A549 (cell line): Measurements from ENCODE around the gene CPA4. TPM values are rescaled to one million over a fixed set of nuclear protein-coding genes. Genes with fewer than 3 reads are reported as not detected.

Experiments
- ATAC-seq, 2 experiments: fragments of 200-7000 bp in 1 of 2; fragments of >200 bp in 1 of 2; cut with Nextera tagmentation in 1 of 2; cut with Tn5 transposase in 1 of 2; 3 replicates each; pipeline versions ENCODE4 v1.8.0 to v1.9.1; 2018 to 2020; ENCODE audit warnings: mild to moderate bottlenecking in 1 of 2, moderate library complexity in 1 of 2
- CTCF ChIA-PET: fragments of 300-600 bp; sonication (Branson Sonifier 250); formaldehyde crosslinking; extraction: SDS; loops from one replicate; lab custom pipeline; 2021; ENCODE audit warnings: antibody characterized with exemption, inconsistent platforms; lab: Yijun Ruan, JAX
- POLR2A ChIA-PET: fragments of 350-600 bp; formaldehyde crosslinking; extraction: SDS; loops from one replicate; lab custom pipeline; 2021; ENCODE audit warnings: antibody characterized with exemption, inconsistent platforms; lab: Yijun Ruan, JAX
- DNase-seq, 2 experiments: peaks; one replicate each; pipeline versions ENCODE4 v3.0.0 to v3.0.0-alpha.2; 2011 to 2016; ENCODE audit warnings: low read depth in 1 of 2, low spot score in 1 of 2
- FAIRE-seq: peaks from 2 replicates; lab custom pipeline; 2011; peaks lifted over from hg19 to GRCh38; lab: Jason Lieb, UNC
- H3K27ac ChIP-seq, 2 experiments: fragments of >200 bp; sonication (Bioruptor Twin); formaldehyde crosslinking; 3 replicates each; pipeline ENCODE4 v1.5.1; 2016 to 2017
- H3K4me1 ChIP-seq: fragments of >200 bp; sonication (Bioruptor Twin); formaldehyde crosslinking; 3 replicates; pipeline ENCODE4 v1.6.1; 2016
- H3K4me2 ChIP-seq: fragments of >200 bp; sonication (Bioruptor Twin); formaldehyde crosslinking; 3 replicates; pipeline ENCODE4 v1.6.1; 2016
- H3K4me3 ChIP-seq: fragments of >200 bp; sonication (Bioruptor Twin); formaldehyde crosslinking; 3 replicates; pipeline ENCODE4 v1.5.1; 2016
- H3K9me3 ChIP-seq: fragments of >200 bp; sonication (Bioruptor Twin); formaldehyde crosslinking; 3 replicates; pipeline ENCODE4 v1.6.1; 2016
- BCL3 ChIP-seq: fragments of >200 bp; sonication (Bioruptor Twin); formaldehyde crosslinking; IDR thresholded peaks from 3 replicates; pipeline ENCODE4 v1.6.1; 2016
- BHLHE40 ChIP-seq: IDR thresholded peaks from 2 replicates; pipeline ENCODE4 v1.6.1; 2012; ENCODE audit warnings: low read depth, low read length, inconsistent platforms
- CBX8 ChIP-seq: fragments of 200-600 bp; sonication (generic); IDR thresholded peaks from 2 replicates; pipeline ENCODE4 v1.6.1; 2016
- CEBPB ChIP-seq, 2 experiments: fragments of >200 bp in 1 of 2; sonication (Bioruptor Twin) in 1 of 2; formaldehyde crosslinking in 1 of 2; IDR thresholded peaks; 2 replicates each; pipeline ENCODE4 v1.6.1; 2012 to 2016
- CHD2 ChIP-seq: fragments of 150-350 bp; IDR thresholded peaks from 2 replicates; pipeline ENCODE4 v1.6.1; 2014; ENCODE audit warnings: low read length; ENCODE audit not compliant: partially characterized antibody
- CHD4 ChIP-seq: fragments of 200-600 bp; sonication (generic); IDR thresholded peaks from 2 replicates; pipeline ENCODE4 v1.6.1; 2016; ENCODE audit warnings: antibody characterized with exemption, mild to moderate bottlenecking, borderline replicate concordance
- CTCF ChIP-seq: fragments of >200 bp; sonication (Bioruptor Twin); formaldehyde crosslinking; IDR thresholded peaks from 3 replicates; pipeline ENCODE4 v1.5.1; 2016
- EHF ChIP-seq: fragments of 250-450 bp; sonication (Bioruptor Pico); IDR thresholded peaks from 2 replicates; pipeline ENCODE4 v1.5.0; 2020; ENCODE audit warnings: mild to moderate bottlenecking
- EP300 ChIP-seq, 2 experiments: fragments of >200 bp; sonication (Bioruptor Twin); formaldehyde crosslinking; IDR thresholded peaks; 2 replicates in 1 of 2; 3 replicates in 1 of 2; pipeline ENCODE4 v1.6.1; 2016 to 2017
- ESRRA ChIP-seq: fragments of 150-350 bp; IDR thresholded peaks from 2 replicates; pipeline ENCODE4 v1.6.1; 2014; ENCODE audit warnings: mild to moderate bottlenecking, low read length, borderline replicate concordance
- FOSL2 ChIP-seq, 2 experiments: fragments of 450-650 bp in 1 of 2; fragments of >200 bp in 1 of 2; sonication (Bioruptor Twin) in 1 of 2; formaldehyde crosslinking; IDR thresholded peaks; 2 replicates each; pipeline versions ENCODE4 v1.5.0 to v1.6.1; 2016 to 2020; ENCODE audit warnings: mild to moderate bottlenecking in 1 of 2, moderate library complexity in 1 of 2
- GATA3 ChIP-seq: IDR thresholded peaks from 2 replicates; pipeline ENCODE4 v1.6.1; 2012; ENCODE audit warnings: borderline replicate concordance
- HOXB13 ChIP-seq: fragments of 250-450 bp; sonication (Bioruptor Pico); IDR thresholded peaks from 2 replicates; pipeline ENCODE4 v1.5.0; 2020; ENCODE audit warnings: low read depth, mild to moderate bottlenecking, moderate library complexity
- HOXB5 ChIP-seq: fragments of 250-450 bp; sonication (Bioruptor Pico); IDR thresholded peaks from 2 replicates; pipeline ENCODE4 v1.5.0; 2020; ENCODE audit warnings: mild to moderate bottlenecking, moderate library complexity
- JUN ChIP-seq, 2 experiments: fragments of >200 bp; sonication (Bioruptor Twin); formaldehyde crosslinking; IDR thresholded peaks; 2 replicates in 1 of 2; 3 replicates in 1 of 2; pipeline ENCODE4 v1.6.1; 2016 to 2017
- JUNB ChIP-seq: fragments of >200 bp; sonication (Bioruptor Twin); formaldehyde crosslinking; IDR thresholded peaks from 2 replicates; pipeline ENCODE4 v1.6.1; 2016
- MAX ChIP-seq: IDR thresholded peaks from 2 replicates; pipeline ENCODE4 v1.6.1; 2012
- MAZ ChIP-seq: fragments of 150-350 bp; IDR thresholded peaks from 2 replicates; pipeline ENCODE4 v1.6.1; 2014; ENCODE audit warnings: antibody characterized with exemption, low read depth, low read length, borderline replicate concordance
- MYC ChIP-seq: IDR thresholded peaks from 2 replicates; pipeline ENCODE4 v1.6.1; 2012; ENCODE audit warnings: mild to moderate bottlenecking, inconsistent platforms, low read length, improper control_type of control experiment, borderline replicate concordance
- NFE2L2 ChIP-seq: fragments of 150-350 bp; conservative IDR thresholded peaks from 2 replicates; pipeline ENCODE4 v1.6.1; 2014; ENCODE audit warnings: low read length
- NPAS2 ChIP-seq: fragments of 250-450 bp; sonication (Bioruptor Pico); IDR thresholded peaks from 2 replicates; pipeline ENCODE4 v1.8.0; 2022; ENCODE audit warnings: mild to moderate bottlenecking, moderate library complexity, borderline replicate concordance
- POLR2A ChIP-seq: IDR thresholded peaks from 2 replicates; pipeline ENCODE4 v1.6.1; 2012; ENCODE audit warnings: mild to moderate bottlenecking, low read length
- RARB ChIP-seq: fragments of 250-450 bp; sonication (Bioruptor Pico); IDR thresholded peaks from 2 replicates; pipeline ENCODE4 v1.8.0; 2021; ENCODE audit warnings: mild to moderate bottlenecking, moderate library complexity
- RCOR1 ChIP-seq: fragments of 150-350 bp; IDR thresholded peaks from 2 replicates; pipeline ENCODE4 v1.6.1; 2014; ENCODE audit warnings: antibody characterized with exemption, low read length, low read depth
- REST ChIP-seq: fragments of 200-600 bp; sonication (generic); IDR thresholded peaks from 2 replicates; pipeline ENCODE4 v1.6.1; 2016; ENCODE audit warnings: antibody characterized with exemption, mild to moderate bottlenecking, moderate library complexity
- SMC3 ChIP-seq: fragments of >200 bp; sonication (Bioruptor Twin); formaldehyde crosslinking; IDR thresholded peaks from 3 replicates; pipeline ENCODE4 v1.6.1; 2018; ENCODE audit warnings: inconsistent platforms
- SREBF2 ChIP-seq: fragments of 450-650 bp; IDR thresholded peaks from 2 replicates; pipeline ENCODE4 v1.6.1; 2014; ENCODE audit warnings: mild to moderate bottlenecking, moderate library complexity
- TFCP2L1 ChIP-seq: fragments of 250-450 bp; sonication (Bioruptor Pico); IDR thresholded peaks from 2 replicates; pipeline ENCODE4 v1.5.0; 2021; ENCODE audit warnings: mild to moderate bottlenecking
- TP53 ChIP-seq: fragments of 250-450 bp; sonication (Bioruptor Pico); IDR thresholded peaks from 2 replicates; pipeline ENCODE4 v1.5.0; 2021; ENCODE audit warnings: mild to moderate bottlenecking, moderate library complexity
- USF2 ChIP-seq: fragments of 450-650 bp; IDR thresholded peaks from 2 replicates; pipeline ENCODE4 v1.6.1; 2014; ENCODE audit warnings: antibody characterized with exemption
- ZC3H11A ChIP-seq: fragments of 450-650 bp; IDR thresholded peaks from 2 replicates; pipeline ENCODE4 v1.6.1; 2014; ENCODE audit warnings: antibody characterized with exemption, mild to moderate bottlenecking
- WGBS: methylation state at CpG from one replicate; pipeline ENCODE4 v1.1.6; 2017; ENCODE audit errors: missing lambda C conversion rate; 5-methylcytosine and 5-hydroxymethylcytosine counted together
- polyA plus RNA-seq, 4 experiments: library from polyadenylated mRNA; depleted of rRNA in 3 of 4; stranded (reverse); fragments of >200 nt; fragmentation: RNase III in 1 of 4; extraction: RNeasy Plus Mini Kit Qiagen cat#74134 plus additional on column Dnase treatment in 1 of 4; gene quantifications; 2 replicates in 3 of 4; 3 replicates in 1 of 4; pipeline ENCODE4 v1.2.3, GENCODE V29; 2011 to 2017

CPA4 gene
- polyA plus RNA-seq, 2 of the 4 experiments (the other 2 are of a cell fraction) = 1.0 to 7.7 TPM

GRCh38 chr7:130305433-130306042 lies 12.6 kb downstream of the CPA4 start:
- H3K9me3 ChIP-seq = no peaks in the 10 kb centered on the region
- TF ChIP-seq BCL3 = no peak
- no peak for TF ChIP-seq CHD4
- TF ChIP-seq HOXB13 (CRISPR knock-in tag) = no peak
- no peak for TF ChIP-seq JUNB
- no peak for TF ChIP-seq TP53 (CRISPR knock-in tag)
- TF ChIP-seq RCOR1 = no peak
- no peak for TF ChIP-seq REST
- TF ChIP-seq MAX = no peak
- TF ChIP-seq BHLHE40 = no peak
- no peak for TF ChIP-seq EHF (CRISPR knock-in tag)
- TF ChIP-seq HOXB5 = no peak
- TF ChIP-seq CBX8 = no peak
- TF ChIP-seq POLR2A = no peak
- no peak for TF ChIP-seq FOSL2 (IDR thresholded peaks at IDR 0.05)
- TF ChIP-seq FOSL2 (CRISPR knock-in tag; IDR thresholded peaks at IDR 0.05) = no peak
- no peak for TF ChIP-seq ESRRA
- no peak for TF ChIP-seq CHD2
- no peak for TF ChIP-seq MAZ
- TF ChIP-seq RARB (CRISPR knock-in tag) = no peak
- TF ChIP-seq CEBPB (IDR thresholded peaks at IDR 0.05) = no peak
- no peak for TF ChIP-seq NFE2L2
- H3K4me2 ChIP-seq = no peak overlapping the region
- no peak overlapping the region for H3K4me3 ChIP-seq
- WGBS = 72% methylated on average over 19 of the region's 21 CpGs
- CTCF ChIA-PET = no interaction called here
- H3K4me1 ChIP-seq = no peaks in the 10 kb centered on the region
- no peak overlapping the region for H3K27ac ChIP-seq
- POLR2A ChIA-PET = no interaction called here
- no peak for ATAC-seq
- FAIRE-seq = no peak
- DNase-seq = no peak

- POLR2A ChIA-PET = no interaction called here
- DNase-seq = no peak
- CTCF ChIA-PET = interaction anchor here (0.5 kb wide), 1 partner anchor 32 kb away, joined by 3 read pairs; no protein-coding TSS in a partner anchor
- H3K4me3 ChIP-seq = no peak overlapping the region
- no peaks in the 10 kb centered on the region for H3K4me1 ChIP-seq
- H3K4me2 ChIP-seq = no peak overlapping the region
- FAIRE-seq = no peak
- no peak for ATAC-seq
- no peak overlapping the region for H3K27ac ChIP-seq
- H3K9me3 ChIP-seq = no peaks in the 10 kb centered on the region
- 75% methylated on average over 6 of the region's 6 CpGs for WGBS
- TF ChIP-seq CTCF = no peak
- no peak for TF ChIP-seq USF2
- TF ChIP-seq CEBPB (IDR thresholded peaks at IDR 0.05) = no peak
- no peak for TF ChIP-seq NPAS2
- no peak for TF ChIP-seq MAZ
- no peak for TF ChIP-seq TFCP2L1 (CRISPR knock-in tag)
- no peak for TF ChIP-seq ZC3H11A
- TF ChIP-seq GATA3 = no peak
- TF ChIP-seq EP300 (IDR thresholded peaks at IDR 0.05) = no peak
- no peak for TF ChIP-seq MYC
- no peak for TF ChIP-seq SREBF2
- no peak for TF ChIP-seq JUN (IDR thresholded peaks at IDR 0.05)
- no peak for TF ChIP-seq SMC3
These were observed 17.0 kb downstream of the CPA4 start for GRCh38 chr7:130309986-130310385.
